Myocyte (in vitro differentiated cells): ENCODE data around the gene ACTBL2. TPM values are rescaled to one million over a fixed set of nuclear protein-coding genes. Genes with fewer than 3 reads are reported as not detected.
A peak's percentile ranks its signal among the peaks of the same experiment; 100 is the strongest.
"Not testable (repeated sequence)": the region's sequence is repeated elsewhere in the genome, so short reads cannot be mapped to it uniquely, and the experiment has no call there.

ENCODE experiments used
- DNase-seq: peaks from one replicate; pipeline ENCODE4 v3.0.0-alpha.2; 2012; ENCODE audit warnings: low read depth
- polyA plus RNA-seq: library from polyadenylated mRNA; unstranded; fragments of >200 nt; gene quantifications from one replicate; pipeline ENCODE4 v1.2.1, GENCODE V29; 2012; ENCODE audit warnings: missing spikeins
- total RNA-seq: library from RNA; depleted of rRNA; stranded (reverse); fragments of >200 nt; gene quantifications from 2 replicates; pipeline ENCODE4 v1.2.3, GENCODE V29; 2014

ACTBL2 gene
- total RNA-seq, result not detected in 2 replicates
- not detected for polyA plus RNA-seq

DNA sequence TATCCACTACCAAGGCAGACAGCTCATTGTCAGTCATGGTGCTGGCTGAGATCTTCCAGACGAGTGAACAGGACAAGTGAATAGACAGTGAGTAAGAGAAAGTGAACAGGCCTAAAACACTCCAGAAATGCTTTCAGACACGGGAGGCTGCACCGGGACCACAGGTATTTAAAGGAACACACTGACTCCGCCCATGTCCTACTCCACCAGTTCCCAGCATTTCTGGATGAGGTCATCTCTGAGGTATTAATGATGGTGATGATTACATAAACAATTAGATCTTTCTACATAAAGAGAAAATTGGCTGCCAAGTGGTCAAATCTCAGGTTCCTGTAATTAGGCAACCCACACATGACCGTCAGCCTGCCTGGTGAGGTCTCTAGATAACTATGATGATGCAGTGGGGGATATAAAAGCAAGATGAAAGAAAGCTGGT lies at the start of gene ACTBL2:
TSS of gene ACTBL2 (minus strand) at position 141 of the 436 bp plus-strand sequence. CDS start at position 37, 104 bp downstream.
- DNase-seq, result no peak

GRCh38 chr5:57531333-57531732 lies 48.7 kb upstream of the ACTBL2 start:
- no peak for DNase-seq

DNA sequence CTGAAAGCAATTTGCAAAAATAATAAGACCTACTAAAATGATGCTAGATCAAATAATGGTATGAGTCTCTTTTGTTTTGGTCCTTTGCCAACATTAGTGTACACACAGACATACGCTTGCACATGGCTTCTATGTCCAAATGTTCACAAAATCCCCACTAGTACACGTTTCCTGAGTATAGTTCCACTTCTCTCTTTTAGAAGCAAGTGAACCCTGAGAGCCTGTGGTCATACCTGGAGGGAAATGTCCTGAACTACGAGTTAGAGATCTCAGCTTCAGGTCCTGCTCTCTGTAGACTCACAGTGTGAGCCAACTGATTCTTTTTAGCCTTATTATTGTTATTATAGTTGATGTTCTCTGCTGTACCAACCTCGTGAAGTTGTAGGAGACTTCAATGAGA lies 47.3 kb upstream of the ACTBL2 start:
- DNase-seq, result no peak

- no peak for DNase-seq
These were observed 45.3 kb upstream of the ACTBL2 start for GRCh38 chr5:57527870-57528269.

DNA sequence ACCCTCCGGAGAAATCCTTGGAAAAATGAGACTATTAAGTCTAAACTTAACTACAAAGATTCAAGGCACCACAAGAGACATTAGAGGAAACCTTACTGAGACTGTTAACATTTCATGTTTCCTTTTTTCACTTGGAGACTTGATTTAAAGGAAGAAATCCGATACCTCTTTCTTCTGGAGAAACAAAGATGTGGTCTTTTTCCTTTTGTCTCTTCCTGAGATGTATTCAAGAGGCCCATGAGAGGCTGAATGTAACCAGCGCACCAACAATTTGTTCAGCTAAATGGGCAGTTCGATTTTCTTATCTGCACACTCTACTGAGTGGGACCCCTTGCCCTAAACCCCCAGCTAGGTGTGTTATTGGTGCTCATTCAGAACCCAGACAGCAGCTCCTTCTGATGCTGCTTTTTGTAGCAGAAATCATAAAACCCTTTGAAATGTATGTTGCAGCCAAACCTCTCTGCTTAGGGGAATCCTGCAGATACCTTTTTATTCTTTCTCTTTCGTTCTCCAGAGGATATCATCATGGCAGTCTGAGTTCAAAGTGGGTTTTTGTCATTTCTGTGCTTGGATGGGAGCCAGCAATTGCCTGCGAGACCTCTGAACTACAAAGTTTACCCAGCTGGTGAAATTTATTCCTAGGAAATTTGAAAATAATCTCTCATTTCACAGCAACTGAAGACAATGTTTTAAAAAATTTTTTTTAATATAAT lies 41.9 kb upstream of the ACTBL2 start:
- no peak for DNase-seq

- not testable (repeated sequence) for DNase-seq
These were observed 39.9 kb upstream of the ACTBL2 start for GRCh38 chr5:57522477-57522876.

GRCh38 chr5:57518415-57518814 lies 35.8 kb upstream of the ACTBL2 start:
- DNase-seq, result not testable (repeated sequence)

DNA sequence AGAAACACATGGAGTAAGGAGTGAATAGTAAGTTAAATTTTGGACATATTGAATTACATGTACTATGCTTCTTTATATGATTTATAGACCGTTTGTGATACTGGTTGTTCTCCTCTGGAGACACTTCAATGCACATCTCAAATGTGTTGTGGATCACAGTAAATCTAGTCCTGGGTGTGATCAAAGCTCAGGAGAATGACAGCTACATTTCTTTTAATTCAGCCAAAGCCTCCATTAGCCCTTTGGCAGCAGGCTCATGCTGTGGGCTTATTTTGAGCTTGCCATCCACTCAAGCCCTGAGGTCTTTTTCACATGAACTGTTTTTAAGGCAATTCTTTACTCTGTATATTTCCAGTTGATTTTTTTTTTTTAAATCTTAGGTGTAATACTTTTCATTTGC lies 34.6 kb upstream of the ACTBL2 start:
- DNase-seq, result no peak

DNA sequence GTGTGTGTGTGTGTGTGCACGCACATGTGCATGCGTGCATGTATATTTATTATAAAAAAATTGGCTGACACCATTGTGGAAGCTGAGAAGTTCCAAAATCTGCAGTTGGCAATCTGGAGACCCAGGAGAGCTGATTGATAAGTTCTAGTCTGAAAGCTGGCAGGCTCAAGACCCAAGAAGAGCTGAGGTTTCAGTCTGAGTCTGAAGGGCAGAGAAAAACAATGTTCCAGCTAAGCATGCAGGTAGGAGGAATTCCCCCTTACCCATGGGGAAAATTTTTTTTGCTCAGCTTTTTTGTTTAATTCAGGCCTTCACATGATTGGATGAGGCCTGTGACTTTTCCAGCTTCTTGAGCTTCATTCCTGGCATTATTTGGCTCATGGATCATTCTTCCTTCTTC lies 31.2 kb upstream of the ACTBL2 start:
- DNase-seq, result no peak

GRCh38 chr5:57511321-57511720 lies 28.7 kb upstream of the ACTBL2 start:
- DNase-seq, result no peak

- peak; percentile 77 for DNase-seq
These were observed 27.1 kb upstream of the ACTBL2 start for GRCh38 chr5:57509501-57510260.

DNA sequence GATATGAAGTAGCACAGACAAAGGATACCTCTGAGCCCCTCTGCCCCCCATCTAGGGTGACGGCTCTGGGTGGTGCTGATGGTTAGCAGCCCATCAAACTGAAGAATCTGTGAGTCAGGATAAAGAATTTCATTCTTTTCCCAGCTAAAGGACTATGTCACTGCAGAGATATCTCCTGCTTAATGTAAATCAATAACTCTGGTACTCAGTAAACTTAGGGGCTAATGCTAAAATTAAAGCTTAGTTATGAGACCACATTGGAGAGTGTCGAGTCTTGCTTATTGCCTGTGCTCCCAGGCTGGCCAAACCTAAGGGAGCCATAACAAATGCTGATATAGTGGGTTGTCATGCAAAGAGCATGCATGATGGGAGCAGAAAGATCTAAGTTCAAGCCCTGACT lies 25.6 kb upstream of the ACTBL2 start:
- no peak for DNase-seq

- no peak for DNase-seq
These were observed 22.9 kb upstream of the ACTBL2 start for GRCh38 chr5:57505272-57506200.

DNA sequence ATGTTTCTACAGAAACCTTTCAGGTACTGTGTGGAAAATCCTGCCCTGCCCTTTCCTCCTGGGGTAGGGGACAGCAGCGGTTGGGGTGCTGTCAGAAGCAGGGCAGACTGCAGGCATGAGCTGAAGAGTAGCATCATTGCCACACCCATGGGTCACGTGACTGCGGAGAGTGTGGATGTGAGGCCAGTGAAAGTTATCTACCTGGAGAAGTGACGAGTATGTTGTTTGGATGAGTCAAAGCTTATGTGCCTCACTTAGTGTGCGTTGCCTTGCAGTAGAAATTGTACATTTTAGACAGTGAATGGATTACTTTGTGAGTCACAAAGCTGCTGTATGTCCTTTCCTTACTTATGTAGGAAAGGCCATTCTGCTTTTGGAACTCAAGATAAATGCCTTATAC lies 21.7 kb upstream of the ACTBL2 start:
- no peak for DNase-seq

DNA sequence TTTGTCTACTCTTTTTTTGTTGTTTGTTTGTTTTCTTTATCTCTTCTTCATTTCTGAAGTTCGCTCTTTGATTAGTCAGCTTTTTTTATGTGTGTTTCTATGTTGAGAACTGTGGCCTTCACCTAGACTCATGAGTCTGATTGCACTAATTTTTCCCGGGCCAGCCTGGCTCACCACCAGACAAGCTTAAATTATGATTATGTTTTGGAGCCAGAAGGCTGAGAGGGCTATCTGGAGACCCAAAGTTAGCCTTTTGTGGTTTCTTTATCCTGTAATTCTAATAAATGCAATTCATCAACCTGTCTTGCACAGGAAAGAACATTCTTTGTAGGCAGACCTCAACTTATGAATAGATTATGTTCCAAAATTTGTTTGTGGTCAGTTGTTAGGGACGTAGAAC lies 20.8 kb upstream of the ACTBL2 start:
- DNase-seq, result no peak

GRCh38 chr5:57501414-57502201 lies 19.0 kb upstream of the ACTBL2 start:
- peak; percentile 44 for DNase-seq

- DNase-seq, result peak; percentile 64
These were observed 16.8 kb upstream of the ACTBL2 start for GRCh38 chr5:57499262-57500050.

GRCh38 chr5:57497733-57498132 lies 15.1 kb upstream of the ACTBL2 start:
- DNase-seq, result no peak

DNA sequence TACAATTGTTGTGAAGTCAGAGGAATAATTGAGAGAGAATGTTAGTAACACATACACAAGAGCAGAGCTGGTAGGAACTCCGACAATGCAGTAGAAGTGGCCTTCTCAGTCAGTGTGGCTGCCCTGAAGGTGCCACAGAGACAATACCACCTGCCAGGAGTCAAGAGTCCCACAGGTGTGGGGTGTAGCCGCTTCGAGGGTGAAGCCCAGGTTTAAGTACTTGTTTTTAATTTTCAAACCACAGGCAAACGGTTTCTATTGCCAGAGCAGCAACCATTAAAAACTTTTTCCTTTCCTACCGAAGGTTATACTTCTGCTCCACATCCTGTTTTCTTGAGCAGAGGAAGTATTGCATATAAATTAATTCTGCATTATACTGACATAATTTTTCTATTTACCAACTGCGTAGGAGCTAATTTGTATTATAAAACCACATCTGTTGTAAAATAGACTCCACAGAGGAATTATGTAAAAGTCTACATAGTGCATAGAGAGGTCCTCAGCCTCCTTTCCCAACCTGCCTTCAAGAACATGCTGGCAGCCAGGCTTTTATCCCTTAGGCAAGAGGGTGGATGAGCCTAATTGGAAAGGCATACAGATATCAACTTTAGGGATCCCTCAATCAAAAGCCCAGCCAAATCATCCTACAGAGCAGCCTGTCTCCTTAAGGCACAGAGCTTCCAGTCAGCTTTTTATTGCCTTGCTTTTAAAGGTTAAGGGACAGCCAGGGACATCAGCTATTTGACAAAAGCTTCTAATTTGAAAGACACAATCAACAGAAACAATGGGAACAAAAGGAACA lies 12.9 kb upstream of the ACTBL2 start:
- DNase-seq, result no peak
